Nephron progenitor cell (in vitro differentiated cells): ENCODE data around the gene PTPRD.

Experiments used
- DNase-seq: peaks from one replicate; pipeline ENCODE4 v3.0.0; 2021
- H3K27ac Mint-ChIP-seq: 2 replicates; pipeline ENCODE4 v1.8.0; 2021; ENCODE audit warnings: mild to moderate bottlenecking, moderate library complexity, mixed read lengths
- H3K27me3 Mint-ChIP-seq: 2 replicates; pipeline ENCODE4 v1.8.0; 2021; ENCODE audit warnings: mild to moderate bottlenecking, low read depth, mixed read lengths; ENCODE audit not compliant: poor library complexity
- H3K36me3 Mint-ChIP-seq: 2 replicates; pipeline ENCODE4 v1.8.0; 2021; ENCODE audit warnings: low read depth, mixed read lengths
- H3K4me1 Mint-ChIP-seq: 2 replicates; pipeline ENCODE4 v1.8.0; 2021; ENCODE audit warnings: mixed read lengths
- H3K4me3 Mint-ChIP-seq: 2 replicates; pipeline ENCODE4 v1.8.0; 2021; ENCODE audit warnings: mild to moderate bottlenecking, moderate library complexity, mixed read lengths
- H3K9me3 Mint-ChIP-seq: 2 replicates; pipeline ENCODE4 v1.8.0; 2021; ENCODE audit warnings: mild to moderate bottlenecking, moderate library complexity, mixed read lengths
- CTCF ChIP-seq: fragments of 200-600 bp; sonication (generic); IDR thresholded peaks from 2 replicates; pipeline ENCODE4 v1.5.0; 2021; ENCODE audit warnings: antibody characterized with exemption

The PTPRD gene

GRCh38 chr9:8877753-8878494, 1734.9 kb downstream of the PTPRD start:
- TF ChIP-seq CTCF, result no peak
- no peak overlapping the region for H3K4me3 Mint-ChIP-seq
- no peak overlapping the region for H3K27ac Mint-ChIP-seq
- H3K36me3 Mint-ChIP-seq, result no peaks in the 10 kb centered on the region
- DNase-seq, result no peak
- peaks cover 21% of the 10 kb centered on the region for H3K4me1 Mint-ChIP-seq
- H3K9me3 Mint-ChIP-seq, result no peaks in the 10 kb centered on the region
- H3K27me3 Mint-ChIP-seq, result no peaks in the 10 kb centered on the region

- Mint-ChIP-seq H3K4me1 (peaks cover 25% of the 10 kb centered on the region), H3K27me3 (no peaks in the 10 kb centered on the region), H3K36me3 (no peaks in the 10 kb centered on the region), H3K4me3 (no peak overlapping the region), H3K27ac (no peak overlapping the region), H3K9me3 (no peaks in the 10 kb centered on the region)
- TF ChIP-seq CTCF, result no peak
- DNase-seq, result no peak
Observed at GRCh38 chr9:8876303-8876702, 1736.5 kb downstream of the PTPRD start.

- no peak for TF ChIP-seq CTCF
- Mint-ChIP-seq H3K27me3 (no peaks in the 10 kb centered on the region), H3K27ac (no peak overlapping the region), H3K36me3 (no peaks in the 10 kb centered on the region), H3K4me1 (peaks cover 30% of the 10 kb centered on the region), H3K9me3 (no peaks in the 10 kb centered on the region), H3K4me3 (no peak overlapping the region)
- no peak for DNase-seq
Observed at GRCh38 chr9:8874482-8874881, 1738.3 kb downstream of the PTPRD start.

- H3K36me3 Mint-ChIP-seq, result no peaks in the 10 kb centered on the region
- no peaks in the 10 kb centered on the region for H3K9me3 Mint-ChIP-seq
Observed at GRCh38 chr9:8872802-8873201, 1740.0 kb downstream of the PTPRD start.

GRCh38 chr9:8871796-8872445, 1740.9 kb downstream of the PTPRD start:
- DNase-seq, result no peak
- Mint-ChIP-seq H3K4me3 (no peak overlapping the region), H3K4me1 (peaks cover 26% of the 10 kb centered on the region), H3K36me3 (no peaks in the 10 kb centered on the region), H3K27ac (peak overlapping the region; percentile 86), H3K27me3 (no peaks in the 10 kb centered on the region), H3K9me3 (no peaks in the 10 kb centered on the region)
- TF ChIP-seq CTCF, result no peak

More at GRCh38 chr9:8872802-8873201, 1740.0 kb downstream of the PTPRD start:
- Mint-ChIP-seq H3K4me3 (no peak overlapping the region), H3K4me1 (peaks cover 26% of the 10 kb centered on the region), H3K27ac (no peak overlapping the region), H3K27me3 (no peaks in the 10 kb centered on the region)
- TF ChIP-seq CTCF, result no peak
- no peak for DNase-seq

GRCh38 chr9:8871396-8871795, 1741.4 kb downstream of the PTPRD start:
- TF ChIP-seq CTCF, result no peak
- peaks cover 26% of the 10 kb centered on the region for H3K4me1 Mint-ChIP-seq
- H3K27me3 Mint-ChIP-seq, result no peaks in the 10 kb centered on the region
- H3K36me3 Mint-ChIP-seq, result no peaks in the 10 kb centered on the region
- no peak overlapping the region for H3K4me3 Mint-ChIP-seq
- no peak overlapping the region for H3K27ac Mint-ChIP-seq
- no peaks in the 10 kb centered on the region for H3K9me3 Mint-ChIP-seq
- DNase-seq, result no peak
